HCT116 (cell line): ENCODE measurements around the gene LAS1L.

Source experiments
- CEBPB ChIP-seq: IDR thresholded peaks from 2 replicates; pipeline ENCODE4 v1.6.1; 2012; ENCODE audit warnings: low read depth
- CTCF ChIP-seq, 3 experiments: fragments of 200-600 bp in 1 of 3; sonication (generic) in 1 of 3; IDR thresholded peaks in 2 of 3; conservative IDR thresholded peaks in 1 of 3; 2 replicates each; pipeline ENCODE4 v1.5.1; 2012 to 2017; ENCODE audit warnings: low read depth in 2 of 3, low read length in 2 of 3, antibody characterized with exemption in 1 of 3, borderline replicate concordance in 1 of 3, control low read depth in 1 of 3, mild to moderate bottlenecking in 1 of 3, mixed read lengths in 1 of 3, mixed run types in 1 of 3, moderate library complexity in 1 of 3; ENCODE audit not compliant: insufficient read depth in 1 of 3
- EZH2 ChIP-seq: fragments of 200-600 bp; sonication (generic); IDR thresholded peaks from 2 replicates; pipeline ENCODE4 v1.6.1; 2017; ENCODE audit warnings: antibody characterized with exemption, mixed run types
- JUND ChIP-seq: IDR thresholded peaks from 2 replicates; pipeline ENCODE4 v1.6.1; 2012
- MAX ChIP-seq: IDR thresholded peaks from 2 replicates; pipeline ENCODE4 v1.6.1; 2012
- POLR2A ChIP-seq: IDR thresholded peaks from 2 replicates; pipeline ENCODE4 v1.7.0; 2011; ENCODE audit warnings: borderline replicate concordance; ENCODE audit not compliant: insufficient read depth, insufficient read length; ENCODE audit errors: extremely low read depth
- RAD21 ChIP-seq: IDR thresholded peaks from 2 replicates; pipeline ENCODE4 v1.6.1; 2012; ENCODE audit warnings: low read depth, mild to moderate bottlenecking
- REST ChIP-seq: IDR thresholded peaks from 2 replicates; pipeline ENCODE4 v1.6.1; 2012; ENCODE audit warnings: low read depth
- SIN3A ChIP-seq: IDR thresholded peaks from 2 replicates; pipeline ENCODE4 v1.6.1; 2012; ENCODE audit warnings: low read depth
- SP1 ChIP-seq: IDR thresholded peaks from 2 replicates; pipeline ENCODE4 v1.6.1; 2012; ENCODE audit warnings: low read depth
- SRF ChIP-seq: IDR thresholded peaks from 2 replicates; pipeline ENCODE4 v1.6.1; 2012; ENCODE audit warnings: low read depth
- TCF7L2 ChIP-seq: IDR thresholded peaks from 2 replicates; pipeline ENCODE4 v1.7.0; 2011; ENCODE audit warnings: borderline replicate concordance, inconsistent platforms; ENCODE audit not compliant: insufficient read depth, insufficient read length; ENCODE audit errors: extremely low read depth
- ZBTB33 ChIP-seq: IDR thresholded peaks from 2 replicates; pipeline ENCODE4 v1.6.1; 2011; ENCODE audit warnings: mild to moderate bottlenecking, low read length, moderate library complexity; ENCODE audit not compliant: insufficient replicate concordance; ENCODE audit errors: extremely low read depth
- ZNF274 ChIP-seq: fragments of 200-500 bp; sonication (Bioruptor generic); IDR thresholded peaks from 2 replicates; pipeline ENCODE4 v1.6.1; 2014; ENCODE audit warnings: mild to moderate bottlenecking, low read depth, low read length, inconsistent platforms

- no peak for TF ChIP-seq REST
- TF ChIP-seq EZH2, result no peak
- no peak for TF ChIP-seq ZNF274
- no peak for TF ChIP-seq POLR2A
- TF ChIP-seq CTCF (IDR thresholded peaks at IDR 0.05 in 2 of 3, conservative IDR thresholded peaks at IDR 0.05 in 1 of 3; ENCODE audit: borderline replicate concordance in 1 of 3, insufficient read depth in 1 of 3, low read depth in 2 of 3, low read length in 2 of 3), result no peak
- TF ChIP-seq MAX, result no peak
- TF ChIP-seq JUND, result no peak
- TF ChIP-seq CEBPB, result no peak
- TF ChIP-seq SIN3A, result no peak
- no peak for TF ChIP-seq TCF7L2
- TF ChIP-seq ZBTB33, result no peak
- no peak for TF ChIP-seq SRF
- no peak for TF ChIP-seq SP1
- no peak for TF ChIP-seq RAD21
Observed at GRCh38 chrX:65532016-65532415, 2.6 kb downstream of the LAS1L start.
